A204.1 (cell line): ENCODE data around the gene RAB5B.
A peak's percentile ranks its signal among the peaks of the same experiment; 100 is the strongest.

ENCODE experiments used
- FAIRE-seq: peaks from 2 replicates; lab custom pipeline; 2012; peaks lifted over from hg19 to GRCh38; lab: Jason Lieb, UNC

Gene RAB5B

GRCh38 chr12:55973599-55974307, at the start of gene RAB5B:
Gene RAB5B, plus strand, starts transcription at chr12:55974078. Its CDS starts 12,883 bp downstream, at chr12:55986961.
- peak; percentile 99 for FAIRE-seq

DNA sequence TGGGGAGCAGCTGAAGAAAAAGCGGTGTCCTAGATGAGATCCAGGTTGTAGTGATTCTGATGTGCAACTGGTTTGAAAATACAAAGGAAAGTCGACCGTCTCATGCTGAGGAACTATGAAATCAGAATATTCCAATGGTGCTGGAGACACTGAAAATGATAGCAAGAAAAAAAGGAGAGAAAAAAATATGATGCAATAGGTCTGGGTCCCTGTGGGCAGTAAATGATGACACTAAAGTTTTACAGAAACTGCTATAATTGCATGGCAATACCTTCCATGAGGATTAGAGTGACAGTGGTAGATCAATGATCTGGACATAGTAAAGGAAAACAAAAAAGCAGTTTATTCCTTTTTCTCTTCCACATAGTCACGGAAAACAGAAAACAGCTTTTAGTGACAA, 48.5 kb upstream of the RAB5B start:
- FAIRE-seq, result no peak

- no peak for FAIRE-seq
These were observed 47.8 kb upstream of the RAB5B start for GRCh38 chr12:55925870-55926737.

DNA sequence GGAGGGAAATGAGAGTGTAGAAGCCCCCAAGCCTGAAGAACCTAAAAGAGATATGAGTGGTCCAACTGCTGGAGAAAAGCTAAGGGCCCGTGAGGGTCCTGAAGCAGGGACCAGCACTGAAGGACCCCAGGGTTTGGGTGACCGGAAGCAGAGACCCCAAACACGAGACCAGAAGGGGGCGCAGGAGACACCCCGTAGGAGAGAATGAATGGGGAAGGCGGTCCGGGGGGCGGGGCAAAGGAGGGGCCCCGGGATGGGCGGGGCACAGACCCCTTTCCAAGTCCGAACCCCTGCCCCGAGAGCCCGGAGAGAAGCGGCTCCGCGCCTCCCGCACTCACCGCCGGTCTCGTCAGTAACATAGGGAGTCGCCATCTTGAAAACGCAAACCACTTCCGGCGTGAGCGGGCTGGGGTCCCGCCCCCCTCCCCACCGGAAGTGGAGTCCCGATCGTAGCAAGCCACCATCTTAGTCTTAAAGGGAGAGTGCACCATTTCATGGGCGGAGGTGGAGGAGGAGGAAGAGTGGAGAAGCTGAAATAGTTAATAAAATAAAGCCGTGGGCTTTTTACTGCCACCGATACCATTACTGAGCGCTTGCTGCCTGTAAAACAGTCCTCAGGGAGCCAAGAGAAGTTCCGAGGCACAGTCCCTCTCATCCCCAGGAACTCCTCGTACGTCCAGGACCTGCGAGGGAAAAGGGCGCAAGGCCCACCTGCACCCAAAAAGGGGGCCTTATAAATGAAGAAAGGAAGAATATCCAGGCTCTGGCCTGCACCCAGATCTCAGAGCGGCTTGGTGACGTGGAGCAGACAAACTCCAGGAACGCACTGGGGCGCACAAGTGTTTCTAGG, 46.9 kb upstream of the RAB5B start:
- peak; percentile 71 for FAIRE-seq

DNA sequence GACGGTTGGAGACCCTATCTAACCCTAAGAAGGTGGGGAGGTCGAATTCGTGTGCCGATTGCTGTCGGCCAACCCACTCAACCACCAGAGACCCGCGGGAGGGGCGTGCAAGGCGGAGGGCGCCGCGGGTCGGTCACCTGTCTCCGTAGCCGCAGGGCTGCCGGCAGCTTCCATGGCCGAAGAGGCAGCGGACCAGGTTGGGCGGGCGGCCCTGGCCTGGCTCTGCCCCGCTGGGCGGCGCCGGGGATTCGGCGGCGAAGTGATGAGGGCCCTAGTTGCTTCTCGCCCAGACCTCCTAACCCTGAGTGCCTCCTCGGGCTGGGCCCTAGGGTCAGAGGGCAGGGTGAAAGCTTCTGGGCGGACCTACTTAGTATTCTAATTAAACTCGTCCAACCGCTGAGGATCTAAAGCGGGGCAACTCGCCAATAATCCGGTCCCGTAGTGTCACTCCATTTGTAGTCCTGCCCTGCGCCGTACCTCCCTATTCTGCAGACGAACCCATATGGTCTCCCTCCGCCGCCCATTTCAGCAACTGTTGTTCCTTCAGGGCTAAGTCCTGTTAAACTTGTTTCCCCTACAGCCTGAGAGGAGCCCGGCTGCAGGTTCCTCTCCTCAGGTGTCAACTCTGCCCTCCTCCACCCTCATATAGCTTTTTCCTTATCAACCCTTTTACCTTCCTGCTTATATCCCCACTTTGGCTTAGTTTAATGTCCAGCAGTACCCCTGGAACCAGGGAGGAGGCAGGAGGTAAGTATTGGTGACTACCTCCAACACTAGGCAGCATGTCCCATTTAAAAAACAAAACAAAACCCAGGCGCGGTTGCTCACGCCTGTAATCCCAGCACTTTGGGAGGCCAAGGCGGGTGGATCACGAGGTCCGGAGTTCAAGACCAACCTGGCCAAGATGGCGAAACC, 46.0 kb upstream of the RAB5B start, which contains the start of gene PYM1:
Gene PYM1 (minus strand): TSS at position 307 of the 915 bp plus-strand sequence. CDS start 133 bp downstream, at position 174.
- no peak for FAIRE-seq

- FAIRE-seq, result no peak
These were observed 44.5 kb upstream of the RAB5B start for GRCh38 chr12:55929306-55929791.

- no peak for FAIRE-seq
These were observed 43.0 kb upstream of the RAB5B start, which contains the start of gene DGKA for GRCh38 chr12:55930771-55931316. Gene DGKA, plus strand, starts transcription at chr12:55931162. Its CDS starts 5,342 bp downstream, at chr12:55936504.

GRCh38 chr12:55931317-55931779, 42.5 kb upstream of the RAB5B start:
- no peak for FAIRE-seq

DNA sequence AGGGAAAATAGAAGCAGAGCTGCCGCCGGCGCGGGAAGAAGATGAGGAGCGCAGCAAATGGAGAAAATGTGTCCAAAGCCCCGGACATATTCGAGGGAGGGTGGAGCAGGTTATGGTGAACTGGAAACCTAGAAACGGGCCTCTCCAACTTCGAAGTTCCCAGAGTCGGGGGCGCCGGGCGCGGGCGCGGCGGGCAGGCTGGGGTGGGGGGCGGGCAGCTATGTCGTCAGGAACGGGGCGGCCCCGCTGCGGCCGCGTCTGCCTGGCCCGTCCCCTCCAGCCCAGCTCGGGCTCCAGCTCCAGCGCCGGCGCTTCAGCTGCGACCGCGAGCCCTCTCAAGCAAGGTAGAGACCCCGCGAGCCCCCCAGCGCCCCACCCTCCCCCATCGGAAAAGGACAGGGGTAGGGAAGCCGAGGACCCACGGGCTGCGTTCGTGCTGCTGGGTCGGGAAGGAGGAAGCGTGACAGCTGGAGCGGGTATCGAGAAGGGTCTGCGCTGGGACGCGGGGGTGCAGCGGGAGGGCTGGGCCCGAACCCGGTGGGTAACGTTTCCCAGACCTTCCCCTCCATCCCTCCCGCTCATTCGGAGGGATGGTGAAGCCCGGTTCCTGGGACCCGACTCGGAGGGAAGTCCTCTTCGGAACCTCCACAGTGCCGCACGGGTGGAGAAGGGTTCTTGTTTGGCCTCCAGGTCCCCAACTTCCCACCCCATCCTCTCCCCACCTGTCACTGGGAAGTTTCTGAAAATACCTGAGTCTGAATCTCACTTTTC, 41.9 kb upstream of the RAB5B start:
- FAIRE-seq, result no peak

DNA sequence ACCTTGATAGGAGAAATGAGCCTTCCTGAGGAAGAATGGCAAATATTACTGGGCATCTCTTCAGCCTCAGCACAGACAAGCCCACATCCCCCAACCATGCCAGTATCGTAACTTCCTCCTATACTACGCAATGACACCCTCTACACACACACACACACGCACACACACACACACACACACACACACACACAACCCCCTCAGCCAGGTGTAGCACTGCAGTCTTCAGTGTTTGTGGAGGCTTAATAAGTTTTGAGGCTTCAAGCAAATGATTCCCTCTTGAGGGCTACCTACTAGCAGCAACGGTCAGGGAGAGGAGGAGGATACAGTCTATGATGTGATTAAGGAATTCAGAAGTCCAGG, 41.3 kb upstream of the RAB5B start:
- FAIRE-seq, result no peak

- no peak for FAIRE-seq
These were observed 40.6 kb upstream of the RAB5B start for GRCh38 chr12:55933169-55933798.

- no peak for FAIRE-seq
These were observed 39.8 kb upstream of the RAB5B start for GRCh38 chr12:55933799-55934742.

DNA sequence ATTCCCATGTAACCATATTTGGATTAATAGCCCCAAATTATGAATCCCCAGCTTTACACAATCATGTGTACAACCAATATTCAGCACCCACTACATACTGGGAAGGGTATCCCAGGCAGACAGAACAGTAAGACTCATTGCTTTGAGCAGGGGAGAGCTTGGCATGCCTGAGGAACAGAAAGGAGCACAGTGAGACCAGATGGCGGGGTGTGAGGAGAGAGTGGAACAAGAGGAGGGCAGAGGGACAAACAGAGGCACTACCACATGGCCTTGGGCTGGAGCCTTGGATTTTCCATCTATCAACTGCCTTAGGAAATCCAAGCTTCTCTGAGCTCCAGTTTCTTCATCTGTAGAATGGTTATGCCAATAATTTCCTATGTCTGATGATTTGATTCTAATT, 39.1 kb upstream of the RAB5B start:
- FAIRE-seq, result no peak

DNA sequence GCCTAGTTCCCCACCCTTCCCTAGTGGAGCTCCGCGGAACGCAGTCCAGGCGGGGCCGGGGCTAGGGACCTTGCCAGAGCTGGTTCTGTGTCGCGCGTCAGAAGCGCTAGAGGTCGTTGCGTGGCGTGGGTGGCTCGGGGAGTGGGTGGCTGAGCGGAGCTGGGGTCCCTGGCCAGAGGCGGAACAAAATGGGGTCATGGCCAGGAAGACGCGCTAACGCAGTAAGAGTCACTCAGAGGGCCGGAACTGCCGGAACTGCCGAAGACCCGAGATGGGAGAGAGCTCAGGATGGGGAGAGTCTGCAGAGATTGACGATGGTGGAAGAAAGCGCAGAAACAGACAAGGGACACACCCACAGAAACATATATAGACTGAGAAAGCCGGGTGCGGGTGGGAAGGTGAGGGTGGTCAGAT, 38.1 kb upstream of the RAB5B start:
- FAIRE-seq, result no peak

DNA sequence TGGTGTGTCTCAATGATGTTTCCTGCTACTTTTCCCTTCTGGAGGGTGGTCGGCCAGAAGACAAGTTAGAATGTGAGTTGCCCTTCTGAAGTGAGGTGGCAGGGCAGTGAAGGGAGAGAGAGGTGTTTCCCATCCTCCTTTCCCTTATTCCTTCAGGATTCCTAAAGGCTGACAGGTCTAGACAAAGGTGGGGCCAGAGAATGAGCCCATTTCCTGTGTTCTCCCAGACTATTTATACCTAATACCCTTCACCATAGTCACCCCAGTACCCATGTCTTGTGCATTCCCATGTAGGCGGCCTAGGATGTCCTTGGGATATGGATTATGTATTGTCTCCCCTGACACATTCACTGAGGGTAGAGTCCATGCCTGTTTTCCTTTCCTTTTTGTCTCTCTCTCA, 35.9 kb upstream of the RAB5B start:
- no peak for FAIRE-seq

- FAIRE-seq, result no peak
These were observed 34.9 kb upstream of the RAB5B start for GRCh38 chr12:55938826-55939501.

DNA sequence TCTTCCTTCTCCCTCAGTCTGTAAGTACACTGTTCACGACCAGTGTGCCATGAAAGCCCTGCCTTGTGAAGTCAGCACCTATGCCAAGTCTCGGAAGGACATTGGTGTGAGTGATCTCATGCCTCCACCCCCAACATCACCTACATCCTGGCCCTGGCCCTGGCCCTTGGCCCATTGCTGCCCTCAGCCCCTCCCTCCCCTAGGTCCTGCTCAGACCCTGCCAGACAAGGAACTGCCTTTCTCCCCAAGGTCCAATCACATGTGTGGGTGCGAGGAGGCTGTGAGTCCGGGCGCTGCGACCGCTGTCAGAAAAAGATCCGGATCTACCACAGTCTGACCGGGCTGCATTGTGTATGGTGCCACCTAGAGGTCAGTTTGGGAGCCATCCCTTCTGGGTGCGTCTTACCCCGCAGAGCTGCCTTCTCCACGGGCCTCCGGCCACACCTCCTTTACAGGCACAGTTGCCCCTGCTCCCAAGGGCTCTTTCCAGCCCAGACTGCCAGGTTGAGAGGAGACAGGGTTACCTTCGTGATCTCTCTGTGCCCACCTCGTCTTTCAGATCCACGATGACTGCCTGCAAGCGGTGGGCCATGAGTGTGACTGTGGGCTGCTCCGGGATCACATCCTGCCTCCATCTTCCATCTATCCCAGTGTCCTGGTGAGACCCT, 33.7 kb upstream of the RAB5B start:
- no peak for FAIRE-seq
